GM21360 (cell line): ENCODE results near the gene ZNF615.
A peak's percentile ranks its signal among the peaks of the same experiment; 100 is the strongest.
"Not testable (repeated sequence)": the region's sequence is repeated elsewhere in the genome, so short reads cannot be mapped to it uniquely, and the experiment has no call there.

Experiments
- ATAC-seq: cut with Tn5 transposase; IDR thresholded peaks from one replicate; pipeline ENCODE4 v1.9.1; 2021; ENCODE audit warnings: mild to moderate bottlenecking, moderate library complexity; ENCODE audit not compliant: unreplicated experiment

ZNF615 gene

GRCh38 chr19:52007806-52008557 is at the start of gene ZNF615:
Gene ZNF615, minus strand, starts transcription at chr19:52008211. Its CDS starts 4,500 bp downstream, at chr19:52003711.
- peak; percentile 73 for ATAC-seq

- not testable (repeated sequence) for ATAC-seq
These were observed 48.5 kb upstream of the ZNF615 start for GRCh38 chr19:52056480-52056879.

GRCh38 chr19:52051736-52052135 is 43.7 kb upstream of the ZNF615 start:
- not testable (repeated sequence) for ATAC-seq

GRCh38 chr19:52048555-52049501 is 40.8 kb upstream of the ZNF615 start, which contains the start of gene ZNF432:
Gene ZNF432, minus strand, starts transcription at chr19:52048838. Its CDS starts 1,970 bp downstream, at chr19:52046868.
- peak; percentile 80 for ATAC-seq

GRCh38 chr19:52039169-52039568 is 31.2 kb upstream of the ZNF615 start:
- no peak for ATAC-seq

- ATAC-seq, result no peak
These were observed 26.2 kb upstream of the ZNF615 start for GRCh38 chr19:52034051-52034728.

GRCh38 chr19:52028780-52029123 is 20.7 kb upstream of the ZNF615 start:
- ATAC-seq, result no peak

GRCh38 chr19:52028027-52028779 is 20.2 kb upstream of the ZNF615 start, which contains the start of gene ZNF614:
Gene ZNF614, minus strand, starts transcription at chr19:52028379. Its CDS starts 2,634 bp downstream, at chr19:52025745.
- ATAC-seq, result peak; percentile 81

GRCh38 chr19:52026255-52026990 is 18.4 kb upstream of the ZNF615 start:
- not testable (repeated sequence) for ATAC-seq

- not testable (repeated sequence) for ATAC-seq
These were observed 16.5 kb upstream of the ZNF615 start for GRCh38 chr19:52024478-52024877.

- ATAC-seq, result no peak
These were observed 14.2 kb upstream of the ZNF615 start for GRCh38 chr19:52022193-52022592.

GRCh38 chr19:52020506-52020905 is 12.5 kb upstream of the ZNF615 start:
- no peak for ATAC-seq

GRCh38 chr19:52010674-52011073 is 2.7 kb upstream of the ZNF615 start:
- no peak for ATAC-seq

GRCh38 chr19:52007451-52007805 is 583 bp downstream of the ZNF615 start:
- ATAC-seq, result peak; percentile 30

- no peak for ATAC-seq
These were observed 13.9 kb downstream of the ZNF615 start for GRCh38 chr19:51994048-51994644.

GRCh38 chr19:51993422-51993821 is 14.6 kb downstream of the ZNF615 start:
- ATAC-seq, result no peak

- ATAC-seq, result no peak
These were observed 21.4 kb downstream of the ZNF615 start, which contains the start of gene ZNF350 for GRCh38 chr19:51986309-51987291. Gene ZNF350, minus strand, starts transcription at chr19:51986840. Its CDS starts 12,480 bp downstream, at chr19:51974360.

- ATAC-seq, result no peak
These were observed 24.6 kb downstream of the ZNF615 start for GRCh38 chr19:51983361-51983760.
